Limb (tissue), 2 donors: ENCODE data around the gene SKAP2.
"Not testable (repeated sequence)": the region's sequence is repeated elsewhere in the genome, so short reads cannot be mapped to it uniquely, and the experiment has no call there.

Source experiments
- DNase-seq, 2 donors: peaks; one replicate each; pipeline ENCODE4 v3.0.0-alpha.2; 2016; ENCODE audit errors: extremely low spot score in 2 of 2

The SKAP2 gene

DNA sequence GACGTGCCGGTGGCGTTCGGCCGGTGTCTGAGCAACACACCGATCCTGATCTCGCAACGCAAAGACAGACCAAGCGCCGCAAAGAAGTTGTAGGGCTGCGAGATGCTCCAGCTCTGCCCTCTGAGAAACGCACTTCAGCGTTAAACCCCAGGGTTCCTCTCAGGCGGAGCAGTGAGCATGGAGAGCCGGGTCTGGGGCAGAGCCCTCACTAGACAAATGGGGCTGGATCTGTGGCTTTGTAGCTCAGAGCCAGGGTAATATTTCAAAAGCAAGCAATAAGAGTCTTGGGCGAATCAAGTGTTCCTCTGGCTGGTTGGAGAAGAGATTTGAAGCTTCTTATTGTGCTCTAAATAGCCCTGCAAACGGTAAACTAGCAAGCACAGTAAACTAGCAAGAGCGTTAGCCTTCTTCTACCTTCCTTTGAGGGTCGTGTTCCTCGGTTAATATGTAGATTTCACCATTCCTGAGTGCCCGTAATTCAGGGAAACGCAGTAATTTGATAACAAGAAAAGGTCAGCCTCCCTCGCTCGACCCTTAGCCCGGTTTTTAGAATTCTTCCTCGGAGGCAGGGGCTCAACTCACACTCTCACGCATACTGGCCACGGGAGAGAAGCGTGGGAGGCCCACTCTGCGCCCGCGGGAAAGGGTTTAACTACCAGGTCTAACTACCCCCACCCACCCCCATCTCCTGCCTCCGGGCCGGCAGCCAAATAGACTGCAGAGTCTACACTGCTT is 6.7 kb downstream of the SKAP2 start:
- DNase-seq: peak in 1 of 2 donors; percentile 75

DNA sequence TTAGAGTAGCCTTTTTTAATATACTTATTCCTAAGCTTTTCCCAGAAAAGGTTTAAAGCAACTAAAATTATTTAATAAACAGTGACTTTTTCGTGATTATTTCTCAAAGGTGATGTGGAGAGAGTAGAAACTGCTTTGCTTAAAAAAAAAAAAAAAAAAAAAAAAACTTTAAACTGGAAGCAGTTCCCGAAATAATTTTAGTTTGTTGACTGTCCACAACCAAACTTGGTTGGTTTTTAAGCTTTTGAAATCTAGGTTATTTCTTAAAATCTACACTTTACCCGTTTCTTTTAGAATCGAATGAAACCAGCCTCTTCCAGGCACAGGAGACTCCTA is 7.3 kb downstream of the SKAP2 start:
- no peak for DNase-seq

DNA sequence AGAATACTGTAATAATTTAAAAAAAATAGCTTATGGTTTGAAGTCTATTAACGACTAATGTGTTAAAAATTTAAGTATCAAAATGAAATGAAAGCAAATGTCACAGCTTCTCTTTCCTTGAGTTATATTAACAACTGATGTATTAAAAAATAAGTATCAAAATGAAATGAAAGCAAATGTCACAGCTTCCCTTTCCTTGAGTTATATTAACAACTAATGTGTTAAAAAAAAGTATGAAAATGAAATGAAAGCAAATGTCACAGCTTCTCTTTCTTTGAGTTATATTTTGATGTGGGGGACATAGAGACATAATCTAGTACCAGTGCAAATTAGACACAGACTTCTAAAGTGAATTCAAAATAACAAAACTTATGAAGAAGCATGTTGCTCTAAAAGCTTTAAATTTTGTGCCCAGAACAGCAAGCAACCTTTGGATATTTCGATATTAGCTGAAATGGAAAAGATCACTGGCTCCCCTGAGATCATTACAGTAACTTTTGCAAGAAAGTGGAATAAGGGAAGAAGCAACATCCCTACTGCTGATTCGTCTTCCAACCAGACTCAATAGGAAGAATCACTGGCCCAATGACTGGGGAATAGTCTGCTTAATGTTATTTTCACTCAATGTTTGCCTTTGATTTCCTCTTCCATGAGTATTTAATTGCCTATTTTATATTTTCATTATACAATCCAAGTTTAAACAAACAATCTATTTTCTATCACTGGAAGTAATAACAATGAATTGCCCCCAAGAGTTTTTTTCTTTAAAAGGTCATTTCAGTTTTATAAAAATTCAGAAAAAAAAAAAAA is 8.0 kb downstream of the SKAP2 start:
- DNase-seq: no peak

DNA sequence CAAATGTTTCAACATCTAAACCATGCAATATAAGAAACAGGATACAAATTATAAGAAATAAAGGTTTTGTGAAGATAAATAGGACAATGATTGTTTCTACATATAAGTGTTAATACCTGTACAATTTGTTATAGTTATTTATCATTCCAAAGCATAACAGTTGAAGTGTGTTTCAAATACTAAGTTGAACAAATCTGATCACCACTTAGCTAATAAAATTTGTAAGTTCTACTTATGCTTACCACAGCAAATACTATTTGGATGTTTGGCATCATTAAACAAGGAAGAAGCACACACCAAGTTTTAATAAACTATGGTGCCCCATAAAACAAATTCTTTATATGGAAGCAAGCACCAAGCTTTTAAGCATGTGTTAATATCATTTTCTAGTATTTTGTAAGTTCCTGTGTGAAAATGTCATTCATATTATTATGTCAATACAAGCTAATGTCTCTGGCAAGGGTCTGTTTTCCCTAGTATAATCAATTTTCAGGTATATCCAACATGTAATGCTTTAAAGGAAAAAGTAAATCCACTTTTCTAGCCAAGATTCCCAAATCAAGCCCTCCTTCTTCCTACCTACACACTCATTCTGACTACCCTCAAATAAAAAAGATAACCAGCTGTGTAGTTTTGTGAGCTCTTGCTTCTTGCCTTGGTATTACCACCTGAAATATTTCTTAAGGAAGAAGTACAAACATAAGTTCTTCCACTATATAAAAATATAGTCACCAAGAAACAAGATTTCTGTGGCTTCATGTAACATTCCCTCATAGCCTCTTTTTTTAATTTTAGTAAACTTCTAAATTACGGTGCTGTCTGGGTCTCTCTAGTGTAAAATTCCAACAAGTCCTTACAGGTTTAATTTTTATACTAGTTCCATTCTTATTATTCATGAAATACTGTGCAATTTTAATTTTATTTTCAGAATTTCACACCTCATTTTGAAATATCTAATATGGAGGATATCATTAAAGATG is 9.2 kb downstream of the SKAP2 start:
- no peak for DNase-seq

DNA sequence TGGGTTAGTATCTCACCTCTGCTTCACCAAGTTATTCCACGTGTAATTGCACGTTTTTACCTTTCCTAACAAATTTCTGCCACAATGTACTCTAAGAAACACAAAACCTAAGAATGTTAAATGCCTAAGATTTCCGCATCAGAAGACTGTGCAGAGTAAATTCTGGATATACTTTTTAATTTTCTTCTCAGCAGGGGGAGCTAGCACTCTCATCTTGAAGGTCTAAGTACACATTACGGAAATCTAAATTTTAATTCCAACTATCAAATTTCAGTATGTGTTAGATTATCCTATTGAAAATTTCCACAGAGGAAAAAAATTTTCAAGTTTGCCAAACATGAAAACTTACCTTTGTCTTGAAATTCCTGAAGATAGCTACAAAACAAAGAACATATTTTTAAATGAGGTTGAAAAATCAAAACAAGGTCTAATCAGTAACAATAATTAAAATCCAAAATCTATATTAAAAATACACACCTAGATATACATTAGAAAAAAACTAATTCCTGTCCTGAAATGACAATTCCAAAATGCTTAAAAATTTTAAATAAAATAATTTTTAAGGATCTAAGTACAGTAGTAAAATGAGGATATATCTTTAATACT is 10.5 kb downstream of the SKAP2 start:
- peak in 1 of 2 donors; percentile 83 for DNase-seq

DNA sequence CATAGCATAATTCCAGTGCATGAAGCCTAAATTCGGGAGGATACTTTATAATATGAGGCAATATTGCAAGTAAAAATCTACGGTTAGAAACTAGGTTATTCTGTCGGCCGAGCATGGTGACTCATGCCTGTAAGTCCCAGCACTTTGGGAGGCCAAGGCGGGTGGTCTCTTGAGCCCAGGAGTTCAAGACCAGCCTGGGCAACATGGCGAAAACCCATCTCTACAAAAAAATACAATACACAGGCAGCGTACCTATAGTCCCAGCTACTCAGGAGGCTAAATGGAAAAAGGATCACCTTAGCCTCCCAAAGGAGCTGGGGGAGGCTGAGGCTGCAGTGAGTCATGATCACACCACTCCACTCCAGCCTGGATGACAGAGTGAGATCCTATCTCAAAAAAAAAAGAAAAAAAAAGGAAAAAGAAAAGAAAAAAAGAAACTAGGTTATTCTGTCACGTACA is 14.2 kb downstream of the SKAP2 start:
- no peak for DNase-seq

DNA sequence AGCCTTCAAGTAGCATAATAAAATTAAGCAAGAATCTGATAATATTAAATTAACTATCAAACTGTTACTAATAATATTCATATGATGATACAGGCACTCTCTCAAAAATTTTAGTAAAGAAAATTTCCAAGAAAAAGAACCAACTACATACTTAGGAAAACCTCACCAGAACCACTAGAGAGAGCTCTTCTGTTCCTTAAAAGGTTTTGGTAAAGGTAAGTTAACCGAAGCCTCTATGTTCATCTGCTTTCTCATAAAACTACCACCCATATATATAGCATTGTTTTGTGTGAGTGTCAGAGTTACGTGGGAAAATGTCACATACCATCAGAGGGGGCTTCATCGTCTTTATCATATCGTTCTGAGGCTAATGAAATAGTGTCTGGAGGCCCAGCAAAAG is 20.7 kb downstream of the SKAP2 start:
- no peak for DNase-seq

DNA sequence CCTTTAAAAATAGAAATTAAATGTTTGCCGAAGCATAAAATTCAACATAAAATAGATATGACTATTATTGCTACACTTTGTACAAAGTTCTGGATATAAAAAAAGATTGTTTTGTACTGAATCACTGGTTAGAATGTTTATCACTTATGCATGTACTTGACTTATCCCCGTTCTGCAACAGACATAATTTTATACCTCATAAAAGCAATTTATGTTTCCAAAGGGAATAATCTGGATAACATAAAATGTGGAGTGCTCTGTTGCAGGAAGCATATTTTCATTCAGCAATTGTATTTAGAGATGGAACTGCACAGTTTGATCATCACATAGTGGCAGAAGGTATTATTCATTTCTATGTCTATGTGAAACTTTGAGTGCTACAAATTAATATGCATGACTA is 21.5 kb downstream of the SKAP2 start:
- no peak for DNase-seq

DNA sequence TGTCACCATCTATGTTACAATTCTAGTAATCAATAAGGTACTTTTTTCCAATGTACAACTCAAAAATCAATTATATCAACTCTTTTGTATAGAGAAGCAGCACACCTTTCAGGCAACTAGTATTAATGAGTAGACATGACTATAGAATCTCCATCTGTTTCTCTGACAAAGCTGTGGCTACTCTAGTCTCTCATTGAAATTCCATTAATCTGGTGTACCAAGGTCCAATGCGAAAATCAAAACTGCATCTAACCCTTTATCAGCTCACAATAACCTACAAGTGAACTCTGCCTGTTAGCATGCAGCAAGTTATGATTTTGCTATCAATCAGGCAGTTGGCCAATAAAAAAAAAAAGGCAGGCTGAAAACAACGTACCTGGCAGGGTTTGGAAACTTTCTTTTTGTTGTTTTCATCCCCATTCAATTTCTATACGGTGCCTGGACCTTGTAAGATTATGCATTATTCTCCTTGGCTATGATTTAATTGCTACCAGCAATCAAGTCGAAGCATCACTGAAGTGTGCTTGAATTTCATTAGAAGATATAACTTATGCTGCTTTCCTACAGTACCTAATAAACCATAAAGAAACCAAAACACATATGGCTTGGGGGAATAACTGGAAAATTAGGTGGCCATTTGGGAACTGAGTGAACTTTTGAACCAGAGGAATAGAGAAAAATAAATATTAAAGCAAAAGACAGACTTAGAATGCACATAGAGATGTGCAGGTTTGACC is 23.2 kb downstream of the SKAP2 start:
- no peak for DNase-seq

DNA sequence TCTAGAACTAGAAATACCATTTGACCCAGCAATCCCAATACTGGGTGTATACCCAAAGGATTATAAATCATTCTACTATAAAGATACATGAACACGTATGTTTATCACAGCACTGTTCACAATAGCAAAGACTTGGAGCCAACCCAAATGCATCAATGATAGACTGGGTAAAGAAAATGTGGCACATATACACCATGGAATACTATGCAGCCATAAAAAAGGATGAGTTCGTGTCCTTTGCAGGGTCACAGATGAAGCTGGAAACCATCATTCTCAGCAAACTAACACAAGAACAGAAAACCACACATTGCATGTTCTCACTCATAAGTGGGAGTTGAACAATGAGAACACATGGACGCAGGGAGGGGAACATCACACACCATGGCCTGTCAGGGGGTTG is 27.6 kb downstream of the SKAP2 start:
- not testable (repeated sequence) for DNase-seq

DNA sequence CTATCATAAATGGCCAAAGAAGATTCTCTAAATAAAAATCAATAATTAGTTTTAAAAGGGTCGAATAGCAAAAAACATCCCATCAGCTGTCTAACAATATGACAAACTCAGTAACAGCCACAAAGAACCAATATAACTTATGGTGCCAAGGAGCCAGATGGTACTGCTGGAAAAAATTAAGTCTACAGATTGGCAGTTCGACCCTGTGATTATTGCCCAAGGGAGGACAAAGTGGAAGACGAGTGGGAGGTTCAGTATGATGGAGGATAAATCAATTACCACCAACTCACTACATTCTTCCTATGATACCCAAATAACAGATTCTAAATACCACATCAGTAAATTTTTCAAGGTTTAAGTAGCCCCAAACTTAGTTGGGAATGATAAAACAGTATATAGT is 49.0 kb downstream of the SKAP2 start:
- DNase-seq: no peak

DNA sequence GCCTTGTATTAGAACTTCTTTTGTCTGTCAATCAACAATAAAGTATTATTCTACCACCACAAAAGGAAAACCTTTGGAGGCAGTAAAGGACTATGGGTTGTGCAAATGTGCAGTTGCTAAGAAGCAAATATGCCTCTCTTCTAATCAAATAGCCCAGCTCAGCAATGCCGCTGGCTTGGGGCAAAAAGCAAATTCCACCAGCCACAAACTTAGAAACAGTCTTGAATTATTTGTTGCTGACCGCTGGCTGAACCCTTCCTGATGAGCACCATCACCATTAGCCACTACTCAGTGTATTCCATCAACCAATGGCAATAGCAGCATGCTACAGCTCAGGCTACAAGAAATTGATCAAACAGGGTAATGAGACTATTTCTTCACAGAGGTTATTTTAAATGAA is 51.0 kb downstream of the SKAP2 start:
- DNase-seq: peak in 1 of 2 donors; percentile 40

DNA sequence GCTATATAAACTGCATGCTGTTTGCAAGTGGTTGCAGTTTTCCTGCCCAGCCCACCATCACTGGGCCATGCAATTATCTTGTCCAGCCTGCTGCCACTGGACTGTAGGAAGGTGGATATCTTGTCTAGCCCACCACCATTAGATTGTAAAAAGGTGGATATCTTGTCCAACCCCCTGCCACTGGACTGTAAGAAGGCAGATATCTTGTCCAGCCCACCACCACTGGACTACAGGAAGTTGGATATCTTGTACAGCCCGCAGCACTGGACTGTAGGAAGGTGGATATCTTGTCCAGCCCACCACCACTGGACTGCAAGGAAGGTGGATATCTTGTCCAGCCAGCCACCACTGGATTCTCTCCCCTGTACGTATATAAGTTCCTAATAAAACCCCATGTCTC is 69.8 kb downstream of the SKAP2 start:
- DNase-seq: no peak

DNA sequence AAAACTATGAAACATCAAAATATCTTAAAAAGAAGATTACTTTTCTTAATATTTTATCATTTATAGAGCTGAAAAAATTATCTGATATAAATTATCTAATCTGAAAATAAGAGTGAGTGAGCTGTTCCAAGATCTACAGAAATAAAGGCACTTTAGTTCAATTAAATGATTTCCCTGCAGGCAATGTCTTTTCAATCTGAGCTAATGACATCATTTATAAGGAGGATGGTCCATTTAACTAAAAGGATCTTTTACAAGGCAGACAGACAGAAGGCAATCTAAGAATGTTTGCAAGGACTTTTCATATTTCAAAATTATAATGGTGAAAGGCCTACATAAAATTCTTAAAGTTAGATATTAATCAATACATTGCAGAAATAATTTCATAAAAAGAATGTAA is 71.8 kb downstream of the SKAP2 start:
- no peak for DNase-seq

DNA sequence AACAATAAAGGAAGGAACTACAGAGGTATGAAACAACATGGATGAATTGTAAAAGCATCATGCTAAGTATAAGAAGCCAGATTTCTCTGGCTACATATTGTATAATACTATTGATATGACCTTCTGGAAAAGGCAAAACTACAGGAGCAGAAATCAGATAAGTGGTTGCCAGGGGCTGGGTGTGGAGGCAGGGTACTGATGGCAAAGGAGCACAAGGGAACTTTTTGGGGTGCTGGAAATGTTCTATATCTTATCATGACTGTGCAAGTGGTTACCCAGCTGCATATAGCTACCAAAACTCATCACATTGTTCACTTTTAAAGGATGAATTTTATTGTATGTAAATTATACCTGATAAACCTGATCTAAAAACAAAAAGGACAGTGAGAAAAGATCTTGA is 72.4 kb downstream of the SKAP2 start:
- DNase-seq: no peak

DNA sequence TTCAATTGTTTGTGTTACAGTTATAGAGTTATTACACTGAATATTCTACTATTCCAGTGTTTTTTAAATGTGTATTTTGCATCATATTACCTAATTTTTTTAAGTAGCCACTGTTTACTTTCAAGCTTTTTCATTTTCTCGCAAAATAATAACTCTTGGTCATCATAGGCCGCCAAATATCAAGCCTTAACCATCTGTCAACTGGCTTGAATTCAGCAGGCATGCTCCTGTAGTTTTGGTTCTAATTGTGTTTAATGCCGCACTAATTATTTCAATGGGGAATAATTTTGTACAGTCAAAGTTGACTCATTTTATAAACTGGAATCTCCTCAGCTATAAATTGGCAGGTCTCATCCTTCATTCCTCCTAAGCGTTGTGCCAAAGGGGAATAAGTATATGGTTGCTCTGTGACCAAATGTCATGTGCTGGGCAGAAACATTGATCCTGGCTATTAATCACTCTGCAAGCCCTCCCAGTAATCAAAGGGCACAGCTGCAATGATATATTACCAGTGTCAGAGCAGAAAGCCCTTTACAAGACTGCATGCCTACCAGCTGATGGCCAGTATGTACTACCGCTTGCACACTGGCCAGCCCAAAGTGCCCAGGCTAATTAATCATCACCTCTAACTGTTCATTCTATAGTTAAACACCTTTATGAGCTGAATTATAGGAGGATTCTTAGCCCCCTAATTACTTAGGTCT is 74.8 kb downstream of the SKAP2 start:
- DNase-seq: no peak

DNA sequence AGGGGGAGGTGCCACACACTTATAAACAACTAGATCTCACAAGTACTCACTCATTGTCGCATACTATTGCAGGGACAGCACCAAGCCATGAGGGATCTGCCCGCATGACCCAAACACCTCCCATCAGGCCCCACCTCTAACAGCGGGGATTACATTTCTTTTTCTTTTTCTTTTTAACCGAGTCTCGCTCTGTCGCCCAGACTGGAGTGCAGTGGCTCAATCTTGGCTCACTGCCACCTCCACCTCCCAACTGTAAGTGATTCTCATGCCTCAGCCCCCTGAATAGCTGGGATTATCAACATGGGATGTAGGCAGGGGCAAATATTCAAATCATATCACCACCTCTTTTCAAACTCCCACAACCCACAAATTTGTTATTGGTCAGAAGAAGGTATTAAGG is 76.7 kb downstream of the SKAP2 start:
- DNase-seq: peak in 1 of 2 donors; percentile 29

DNA sequence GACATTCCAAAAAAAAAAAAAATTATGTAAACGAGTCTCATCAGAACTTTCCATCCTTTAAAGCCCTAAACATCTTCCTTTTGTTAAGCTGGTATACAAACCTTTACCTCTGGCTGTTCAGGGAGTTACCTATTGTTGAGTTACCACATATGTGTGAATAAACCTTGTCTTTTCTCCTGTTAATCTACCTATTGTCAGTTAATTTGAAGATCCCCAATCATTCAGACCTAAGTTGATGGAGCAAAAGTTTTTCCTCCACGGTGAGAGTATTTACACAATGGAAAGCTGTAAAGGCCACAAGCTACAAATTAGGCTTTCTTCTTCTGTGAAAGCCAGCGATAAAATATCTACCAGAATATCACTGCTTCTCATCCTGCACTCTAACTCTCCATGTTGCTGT is 80.3 kb downstream of the SKAP2 start:
- no peak for DNase-seq

DNA sequence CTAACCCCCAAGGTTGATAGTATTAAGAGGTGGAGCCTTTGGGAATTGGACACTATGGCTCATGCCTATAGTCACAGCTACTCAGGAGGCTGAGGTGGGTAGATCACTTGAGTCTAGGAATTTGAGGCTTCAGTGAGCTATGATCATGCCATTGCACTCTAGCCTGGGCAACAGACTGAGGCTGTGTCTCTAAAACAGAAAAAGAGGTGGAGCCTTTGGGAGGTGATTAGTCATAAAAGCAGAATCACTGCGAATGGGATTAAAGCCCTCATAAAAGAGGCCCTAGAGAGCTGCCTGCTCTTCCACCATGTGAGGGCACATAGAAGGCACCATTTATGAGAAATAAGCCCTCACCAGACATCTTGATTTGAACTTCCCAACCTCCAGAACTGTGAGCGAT is 81.9 kb downstream of the SKAP2 start:
- no peak for DNase-seq

DNA sequence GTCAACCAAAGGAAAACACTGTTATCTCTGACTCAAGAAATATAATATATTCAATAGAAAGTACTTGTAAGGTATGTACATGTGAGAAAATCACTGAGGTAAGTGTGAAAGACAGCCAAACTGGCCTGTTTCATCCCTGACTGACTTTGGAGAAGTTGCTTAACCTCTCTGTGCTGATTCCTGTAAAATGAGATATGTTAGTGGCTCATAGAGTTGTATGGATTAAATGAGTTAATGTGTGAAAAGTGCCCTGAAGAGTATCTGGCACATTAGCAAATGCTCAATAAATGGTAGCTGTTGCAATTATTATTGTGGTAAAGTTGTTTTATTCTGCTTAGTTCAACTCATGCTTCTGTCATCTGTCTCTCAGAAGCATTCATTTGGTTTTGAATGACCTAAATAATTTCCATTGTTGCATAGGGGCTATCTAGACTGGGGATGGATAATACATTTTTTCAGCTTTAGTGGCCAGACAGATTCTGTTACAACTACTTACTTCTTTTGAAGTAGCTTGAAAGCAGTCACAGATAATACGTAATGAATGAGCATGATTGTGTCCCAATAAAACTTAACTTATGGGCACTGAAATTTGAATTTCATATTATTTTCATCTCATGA is 84.3 kb downstream of the SKAP2 start:
- no peak for DNase-seq
